Endometrial microvascular endothelial cells (primary cell): ENCODE measurements around the gene MED13. TPM values are rescaled to one million over a fixed set of nuclear protein-coding genes. Genes with fewer than 3 reads are reported as not detected.
"Not testable (repeated sequence)": the region's sequence is repeated elsewhere in the genome, so short reads cannot be mapped to it uniquely, and the experiment has no call there.

ENCODE experiments used
- in situ Hi-C: cut with HindIII; loops from 2 replicates; pipeline ENCODE4 v1.10.0; 2017; ENCODE audit warnings: low sequenced_read_pairs, low pct_unique_long_range_greater_than_20kb; ENCODE audit errors: inconsistent ontology term
- total RNA-seq: library from RNA; depleted of rRNA; stranded (reverse); fragments of >200 nt; gene quantifications from one replicate; pipeline ENCODE4 v1.2.3, GENCODE V29; 2015; ENCODE audit errors: inconsistent ontology term

MED13 gene
- total RNA-seq, 1 donor from 2014 or later: 21.6 TPM

- in situ Hi-C loops: no loop called here
Observed at GRCh38 chr17:61947367-61948078, 117.6 kb downstream of the MED13 start.

- in situ Hi-C loops: no loop called here
Observed at GRCh38 chr17:61946359-61946758, 118.7 kb downstream of the MED13 start.

GRCh38 chr17:61943117-61943516 is 122.0 kb downstream of the MED13 start:
- in situ Hi-C loops: no loop called here

- in situ Hi-C loops: no loop called here
Observed at GRCh38 chr17:61942085-61942484, 123.0 kb downstream of the MED13 start.

- in situ Hi-C loops: no loop called here
Observed at GRCh38 chr17:61928101-61928436, 137.0 kb downstream of the MED13 start.

- in situ Hi-C loops: no loop called here
Observed at GRCh38 chr17:61927208-61928100, 137.6 kb downstream of the MED13 start, which contains the start of gene INTS2. INTS2 (minus strand) TSS chr17:61927982; CDS start chr17:61926644, 1,338 bp downstream.

GRCh38 chr17:61926826-61927207 is 138.3 kb downstream of the MED13 start:
- in situ Hi-C loops: no loop called here

GRCh38 chr17:61915162-61915561 is 149.9 kb downstream of the MED13 start:
- in situ Hi-C loops: not testable (repeated sequence)

- in situ Hi-C loops: no loop called here
Observed at GRCh38 chr17:61908292-61909037, 156.6 kb downstream of the MED13 start.

- in situ Hi-C loops: no loop called here
Observed at GRCh38 chr17:61907361-61907760, 157.7 kb downstream of the MED13 start.

- in situ Hi-C loops: no loop called here
Observed at GRCh38 chr17:61904094-61904710, 160.9 kb downstream of the MED13 start.

- in situ Hi-C loops: no loop called here
Observed at GRCh38 chr17:61903251-61903650, 161.8 kb downstream of the MED13 start.

GRCh38 chr17:61897548-61898180 is 167.4 kb downstream of the MED13 start:
- in situ Hi-C loops: no loop called here

- in situ Hi-C loops: no loop called here
Observed at GRCh38 chr17:61895391-61895790, 169.7 kb downstream of the MED13 start.

- in situ Hi-C loops: not testable (repeated sequence)
Observed at GRCh38 chr17:61894310-61894709, 170.8 kb downstream of the MED13 start.
